Esophagus muscularis mucosa (tissue), 4 donors: Measurements from ENCODE around the gene TMEM132C.

Experiments
- EP300 ChIP-seq: sonication (generic); formaldehyde crosslinking; IDR thresholded peaks from one replicate; pipeline ENCODE4 v1.6.1; 2017; ENCODE audit warnings: antibody characterized with exemption
- POLR2A ChIP-seq: fragments of 450-650 bp; IDR thresholded peaks from one replicate; pipeline ENCODE4 v1.6.1; 2017; ENCODE audit warnings: antibody characterized with exemption, moderate library complexity, mild to moderate bottlenecking, low read depth
- POLR2AphosphoS5 ChIP-seq, 2 donors: sonication (generic); formaldehyde crosslinking; IDR thresholded peaks; one replicate each; pipeline ENCODE4 v1.6.1; 2017; ENCODE audit warnings: antibody characterized with exemption in 2 of 2
- TF ChIP-seq, protein P1 (sequence below), 3 experiments: fragments of 200-600 bp in 2 of 3; fragments of 450-650 bp in 1 of 3; sonication (generic) in 2 of 3; IDR thresholded peaks; one replicate each; pipeline ENCODE4 v1.5.1; 2017 to 2019; ENCODE audit warnings: antibody characterized with exemption in 3 of 3, mild to moderate bottlenecking in 2 of 3, moderate library complexity in 1 of 3

DNA sequence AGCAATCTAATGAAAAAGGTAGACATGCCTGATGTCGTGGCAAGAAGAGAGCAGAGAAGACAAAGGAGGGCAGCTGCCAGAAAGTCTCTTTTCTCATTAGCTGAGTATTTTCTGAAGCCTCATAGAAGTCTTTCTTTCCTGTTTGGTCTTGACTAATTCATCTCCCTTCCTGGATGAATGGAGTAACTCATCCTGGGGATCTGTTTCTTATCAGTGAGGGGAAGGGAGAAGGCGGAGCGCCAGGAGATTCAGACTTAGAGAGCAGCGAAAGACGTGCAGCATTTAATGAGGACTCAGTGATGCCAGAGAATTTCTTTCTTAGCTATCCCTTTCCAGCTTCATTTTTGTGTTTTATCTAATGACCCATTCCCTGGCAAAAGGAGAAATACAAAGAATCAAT is 467.4 kb downstream of the TMEM132C start:
- TF ChIP-seq, protein P1, sequence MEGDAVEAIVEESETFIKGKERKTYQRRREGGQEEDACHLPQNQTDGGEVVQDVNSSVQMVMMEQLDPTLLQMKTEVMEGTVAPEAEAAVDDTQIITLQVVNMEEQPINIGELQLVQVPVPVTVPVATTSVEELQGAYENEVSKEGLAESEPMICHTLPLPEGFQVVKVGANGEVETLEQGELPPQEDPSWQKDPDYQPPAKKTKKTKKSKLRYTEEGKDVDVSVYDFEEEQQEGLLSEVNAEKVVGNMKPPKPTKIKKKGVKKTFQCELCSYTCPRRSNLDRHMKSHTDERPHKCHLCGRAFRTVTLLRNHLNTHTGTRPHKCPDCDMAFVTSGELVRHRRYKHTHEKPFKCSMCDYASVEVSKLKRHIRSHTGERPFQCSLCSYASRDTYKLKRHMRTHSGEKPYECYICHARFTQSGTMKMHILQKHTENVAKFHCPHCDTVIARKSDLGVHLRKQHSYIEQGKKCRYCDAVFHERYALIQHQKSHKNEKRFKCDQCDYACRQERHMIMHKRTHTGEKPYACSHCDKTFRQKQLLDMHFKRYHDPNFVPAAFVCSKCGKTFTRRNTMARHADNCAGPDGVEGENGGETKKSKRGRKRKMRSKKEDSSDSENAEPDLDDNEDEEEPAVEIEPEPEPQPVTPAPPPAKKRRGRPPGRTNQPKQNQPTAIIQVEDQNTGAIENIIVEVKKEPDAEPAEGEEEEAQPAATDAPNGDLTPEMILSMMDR (IDR thresholded peaks at IDR 0.05) = no peak
- TF ChIP-seq POLR2A (no peak), POLR2AphosphoS5 (IDR thresholded peaks at IDR 0.05) (no peak), EP300 (no peak)
